Effector memory CD8-positive, alpha-beta T cell (primary cell): ENCODE measurements around the gene KRT4.
"Not testable (repeated sequence)": the region's sequence is repeated elsewhere in the genome, so short reads cannot be mapped to it uniquely, and the experiment has no call there.

Source experiments
- ATAC-seq: fragments of 150-1000 bp; cut with Tn5 transposase; replicated peaks from 2 replicates; pipeline ENCODE4 v1.10.0; 2021; ENCODE audit warnings: mild to moderate bottlenecking, moderate library complexity
- DNase-seq, 3 experiments: peaks; one replicate each; pipeline ENCODE4 v3.0.0; 2021
- H3K27ac Mint-ChIP-seq, 2 donors: one replicate each; pipeline ENCODE4 v1.8.0; 2022; ENCODE audit warnings: mild to moderate bottlenecking in 2 of 2, mixed read lengths in 2 of 2, moderate library complexity in 2 of 2
- H3K27me3 Mint-ChIP-seq, 2 donors: one replicate each; pipeline ENCODE4 v1.8.0; 2022; ENCODE audit warnings: mixed read lengths in 2 of 2
- H3K36me3 Mint-ChIP-seq: one replicate; pipeline ENCODE4 v1.8.0; 2022; ENCODE audit warnings: mild to moderate bottlenecking, moderate library complexity, mixed read lengths; ENCODE audit not compliant: insufficient read depth
- H3K4me1 Mint-ChIP-seq, 2 donors: one replicate each; pipeline ENCODE4 v1.8.0; 2022; ENCODE audit warnings: low read depth in 2 of 2, mixed read lengths in 2 of 2
- H3K4me3 Mint-ChIP-seq, 2 donors: one replicate each; pipeline ENCODE4 v1.8.0; 2022; ENCODE audit warnings: mild to moderate bottlenecking in 2 of 2, mixed read lengths in 2 of 2, moderate library complexity in 2 of 2
- H3K9me3 Mint-ChIP-seq, 2 donors: one replicate each; pipeline ENCODE4 v1.8.0; 2022; ENCODE audit warnings: mixed read lengths in 2 of 2

The KRT4 gene

DNA sequence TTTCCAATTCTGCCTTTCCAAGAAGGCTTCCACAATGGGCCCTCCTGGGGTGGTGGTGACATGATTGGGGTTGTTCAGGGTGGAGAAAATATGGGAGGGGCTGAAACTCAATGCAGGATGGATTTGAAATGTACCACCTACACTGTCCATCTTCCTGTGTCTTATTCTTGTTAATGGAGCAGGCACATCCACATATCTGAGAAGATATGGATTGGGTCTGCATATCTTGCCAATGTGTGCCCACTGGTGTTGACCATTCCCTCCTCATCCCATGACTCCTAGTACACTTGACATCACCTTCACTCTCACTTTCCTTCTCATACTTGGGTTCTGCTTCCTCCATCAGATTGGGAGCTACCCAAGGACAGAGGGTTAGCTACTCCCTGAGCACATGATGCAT lies 44.0 kb downstream of the KRT4 start:
- DNase-seq (no peak), ATAC-seq (no peak)
- H3K27ac Mint-ChIP-seq, result no peak overlapping the region
- no peaks in the 10 kb centered on the region for H3K4me1 Mint-ChIP-seq
- H3K36me3 Mint-ChIP-seq, result no peaks in the 10 kb centered on the region
- H3K27me3 Mint-ChIP-seq, result peaks cover 15 to 76% of the 10 kb centered on the region in 2 donors
- H3K4me3 Mint-ChIP-seq, result no peak overlapping the region
- peaks cover 0 to 5% of the 10 kb centered on the region in 2 donors for H3K9me3 Mint-ChIP-seq

DNA sequence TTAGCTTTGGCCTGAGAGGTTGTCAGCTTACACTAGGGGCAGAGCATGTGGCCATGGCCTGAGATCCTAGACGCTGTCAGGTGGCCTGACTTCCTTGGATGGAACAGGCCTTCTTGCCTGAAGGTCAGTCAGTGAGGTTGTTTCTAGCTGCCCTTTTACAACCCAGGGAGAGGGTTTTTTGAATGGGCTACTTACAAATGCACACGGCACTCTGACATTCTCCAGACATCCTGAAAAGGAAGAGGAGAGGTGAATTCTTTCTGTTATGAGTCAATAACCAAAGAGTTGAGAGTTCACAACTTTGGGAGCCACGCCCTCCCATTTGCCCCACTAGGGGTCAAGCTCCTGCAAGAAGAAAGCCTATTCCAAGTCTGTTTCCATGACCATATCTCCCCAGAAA lies 44.6 kb downstream of the KRT4 start:
- DNase-seq (no peak), ATAC-seq (no peak)
- Mint-ChIP-seq H3K9me3 (peaks cover 0 to 5% of the 10 kb centered on the region in 2 donors), H3K4me3 (no peak overlapping the region), H3K36me3 (no peaks in the 10 kb centered on the region), H3K27ac (no peak overlapping the region), H3K4me1 (no peaks in the 10 kb centered on the region), H3K27me3 (peaks cover 15 to 75% of the 10 kb centered on the region in 2 donors)

DNA sequence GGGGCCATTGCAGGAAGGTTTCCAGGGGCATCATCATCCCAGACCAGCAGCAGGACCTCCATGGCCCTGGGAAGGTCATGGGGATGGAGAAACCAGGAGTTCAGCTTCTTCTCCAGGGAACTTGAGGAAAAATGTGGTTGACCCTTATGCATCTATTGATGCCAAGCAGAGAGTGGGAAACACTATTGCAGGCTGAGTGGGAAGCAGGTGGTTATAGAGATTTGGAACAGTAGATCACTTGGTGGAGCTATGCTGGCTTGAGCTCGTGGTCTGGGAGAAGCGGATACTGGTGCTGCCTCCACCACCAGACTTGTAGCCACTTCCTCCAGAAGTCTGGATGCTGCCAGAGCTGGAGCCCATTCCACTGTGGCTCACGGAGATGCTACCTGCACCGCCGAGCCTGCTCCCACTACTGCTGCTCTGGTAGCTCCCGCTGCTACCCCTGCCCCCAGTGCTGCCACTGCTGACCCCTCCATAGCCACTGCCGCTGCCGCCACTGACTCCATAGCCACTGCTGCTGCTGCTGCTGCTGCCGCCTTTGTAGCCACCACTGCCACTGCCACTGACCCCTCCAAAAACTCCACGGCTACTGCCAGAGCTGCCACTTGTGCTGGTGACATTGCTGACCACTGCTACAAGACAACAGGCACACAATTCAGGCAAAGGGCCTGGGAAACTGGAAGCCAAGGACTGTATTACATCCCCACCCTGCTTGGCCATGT lies 45.3 kb downstream of the KRT4 start:
- DNase-seq (no peak), ATAC-seq (no peak)
- Mint-ChIP-seq H3K4me1 (no peaks in the 10 kb centered on the region), H3K9me3 (peaks cover 0 to 5% of the 10 kb centered on the region in 2 donors), H3K27me3 (peaks cover 15 to 75% of the 10 kb centered on the region in 2 donors), H3K4me3 (no peak overlapping the region), H3K27ac (no peak overlapping the region), H3K36me3 (no peaks in the 10 kb centered on the region)

DNA sequence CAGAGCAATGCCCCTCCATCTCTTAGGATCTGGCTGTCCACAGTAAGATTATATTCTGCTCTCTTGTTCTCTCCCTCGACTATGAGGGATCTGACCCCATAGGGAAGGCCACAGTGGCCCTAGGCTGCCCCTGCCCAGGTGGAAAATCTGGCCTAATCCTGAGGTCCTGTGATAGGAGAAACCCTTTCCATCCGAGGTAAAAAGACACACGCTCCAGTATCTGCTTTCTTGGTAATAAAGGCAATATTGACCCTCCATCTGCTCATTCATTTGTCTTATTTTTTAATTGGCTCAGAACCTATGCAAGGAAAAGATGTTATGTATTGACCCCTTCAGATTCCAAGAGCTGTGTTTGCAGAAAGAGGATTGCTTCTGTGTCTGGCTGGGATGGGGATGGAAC lies 46.5 kb downstream of the KRT4 start:
- Mint-ChIP-seq H3K4me1 (no peaks in the 10 kb centered on the region), H3K27me3 (peaks cover 15 to 64% of the 10 kb centered on the region in 2 donors)
- no peak for ATAC-seq

DNA sequence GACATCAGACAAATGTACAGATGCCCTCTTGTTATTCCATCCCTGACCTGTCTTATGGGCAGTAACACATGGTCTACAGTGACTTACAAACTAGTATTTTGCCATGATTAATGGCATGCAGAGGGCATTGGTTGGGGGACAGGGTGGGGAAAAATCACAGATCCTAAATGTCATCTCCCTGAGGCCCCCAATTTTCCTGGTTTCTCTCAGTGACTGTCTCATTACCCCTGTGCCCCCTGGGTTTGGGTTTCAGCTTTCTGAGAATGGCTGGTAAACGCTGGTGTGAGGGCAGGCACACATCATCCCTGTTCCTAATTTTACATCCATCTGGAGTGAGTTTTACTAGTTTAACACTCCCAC lies 46.9 kb downstream of the KRT4 start:
- Mint-ChIP-seq H3K4me1 (no peaks in the 10 kb centered on the region), H3K27ac (no peak overlapping the region), H3K36me3 (no peaks in the 10 kb centered on the region), H3K27me3 (peaks cover 15 to 60% of the 10 kb centered on the region in 2 donors), H3K9me3 (peaks cover 0 to 5% of the 10 kb centered on the region in 2 donors), H3K4me3 (no peak overlapping the region)
- no peak for DNase-seq
- ATAC-seq, result no peak

More for the DNA sequence above, 46.5 kb downstream of the KRT4 start:
- DNase-seq, result no peak
- Mint-ChIP-seq H3K4me3 (no peak overlapping the region), H3K36me3 (no peaks in the 10 kb centered on the region), H3K9me3 (peaks cover 0 to 5% of the 10 kb centered on the region in 2 donors), H3K27ac (no peak overlapping the region)

DNA sequence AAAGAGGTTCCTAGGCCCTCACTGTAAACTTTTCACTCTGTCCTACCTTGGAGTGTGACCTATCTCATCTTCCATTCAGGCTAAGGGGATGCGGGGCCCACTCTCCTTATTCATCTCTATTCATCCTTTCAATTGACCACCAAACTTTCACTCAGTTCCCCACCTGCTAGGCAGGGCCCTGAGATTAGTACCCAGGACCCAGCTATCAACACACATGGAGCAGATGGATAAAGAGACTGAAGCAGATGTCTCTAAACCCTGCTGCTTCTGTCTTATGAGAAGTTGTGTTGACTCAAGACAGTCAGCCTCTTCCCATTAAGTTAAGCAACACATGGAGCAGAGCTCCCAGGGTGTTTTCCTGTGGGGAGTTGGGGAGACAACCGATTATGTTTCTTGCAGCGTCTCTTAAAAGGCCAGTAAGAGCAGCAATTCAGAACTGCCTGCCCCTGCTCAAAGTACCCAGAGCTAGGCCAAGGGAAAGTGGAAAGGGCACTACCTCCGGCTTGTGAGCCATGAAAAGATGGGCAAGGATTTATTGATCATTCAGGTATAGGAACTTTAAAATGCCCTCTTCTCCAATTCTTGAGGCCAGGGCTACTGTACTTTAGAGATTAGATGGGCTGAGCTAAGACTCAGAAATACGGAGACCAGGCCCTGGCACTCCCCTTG lies 47.4 kb downstream of the KRT4 start:
- no peak for ATAC-seq
- H3K4me3 Mint-ChIP-seq, result no peak overlapping the region

DNA sequence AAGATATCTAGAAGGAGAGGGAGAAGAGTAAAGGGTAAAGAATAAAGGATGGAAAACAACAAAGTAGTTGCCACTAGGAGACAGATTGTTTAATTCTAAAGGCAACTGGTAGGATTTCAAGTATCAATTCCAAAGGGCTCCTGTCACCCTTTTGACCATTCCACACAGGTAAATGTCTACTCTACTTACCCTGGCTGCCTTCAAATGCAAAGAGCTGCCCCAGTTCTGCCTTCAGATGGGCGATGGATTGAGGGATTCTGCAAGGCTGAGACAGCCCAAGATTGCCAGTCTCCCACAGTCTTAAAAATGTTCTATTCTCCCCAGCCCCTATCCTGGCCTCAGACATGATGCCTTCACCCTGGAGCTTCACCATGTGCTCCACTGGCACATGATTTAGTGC lies 48.2 kb downstream of the KRT4 start:
- Mint-ChIP-seq H3K9me3 (peaks cover 0 to 4% of the 10 kb centered on the region in 2 donors), H3K4me1 (no peaks in the 10 kb centered on the region), H3K27me3 (peaks cover 6 to 47% of the 10 kb centered on the region in 2 donors), H3K4me3 (no peak overlapping the region), H3K36me3 (no peaks in the 10 kb centered on the region), H3K27ac (no peak overlapping the region)
- ATAC-seq (no peak), DNase-seq (no peak)

More for the DNA sequence above, 47.4 kb downstream of the KRT4 start:
- Mint-ChIP-seq H3K9me3 (peaks cover 0 to 5% of the 10 kb centered on the region in 2 donors), H3K36me3 (no peaks in the 10 kb centered on the region), H3K27me3 (peaks cover 14 to 55% of the 10 kb centered on the region in 2 donors), H3K4me1 (no peaks in the 10 kb centered on the region), H3K27ac (no peak overlapping the region)
- DNase-seq, result no peak

DNA sequence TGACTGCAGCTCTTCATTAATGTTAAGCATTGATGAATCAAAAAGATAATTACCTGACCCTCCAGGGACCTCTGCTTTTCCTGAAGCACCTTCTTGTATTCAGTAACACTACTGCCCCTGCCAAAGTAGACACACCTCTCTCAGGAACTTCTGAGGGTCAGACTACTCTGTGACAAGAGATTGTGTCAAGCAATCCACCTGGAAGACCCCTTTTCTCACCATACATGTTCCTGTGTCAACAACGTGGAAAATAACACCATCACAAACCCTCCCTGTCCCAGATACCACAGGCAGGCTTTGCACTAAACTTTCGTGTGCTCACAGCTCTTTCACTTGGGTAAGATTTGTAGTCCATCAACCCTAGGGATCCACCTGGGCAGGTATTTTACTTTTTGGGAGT lies 49.9 kb downstream of the KRT4 start:
- peaks cover 6 to 30% of the 10 kb centered on the region in 2 donors for H3K27me3 Mint-ChIP-seq
- H3K36me3 Mint-ChIP-seq, result no peaks in the 10 kb centered on the region
- no peak overlapping the region for H3K4me3 Mint-ChIP-seq
- DNase-seq, result no peak
- H3K4me1 Mint-ChIP-seq, result no peaks in the 10 kb centered on the region
- H3K9me3 Mint-ChIP-seq, result peaks cover 0 to 13% of the 10 kb centered on the region in 2 donors
- ATAC-seq, result no peak
- H3K27ac Mint-ChIP-seq, result no peak overlapping the region

DNA sequence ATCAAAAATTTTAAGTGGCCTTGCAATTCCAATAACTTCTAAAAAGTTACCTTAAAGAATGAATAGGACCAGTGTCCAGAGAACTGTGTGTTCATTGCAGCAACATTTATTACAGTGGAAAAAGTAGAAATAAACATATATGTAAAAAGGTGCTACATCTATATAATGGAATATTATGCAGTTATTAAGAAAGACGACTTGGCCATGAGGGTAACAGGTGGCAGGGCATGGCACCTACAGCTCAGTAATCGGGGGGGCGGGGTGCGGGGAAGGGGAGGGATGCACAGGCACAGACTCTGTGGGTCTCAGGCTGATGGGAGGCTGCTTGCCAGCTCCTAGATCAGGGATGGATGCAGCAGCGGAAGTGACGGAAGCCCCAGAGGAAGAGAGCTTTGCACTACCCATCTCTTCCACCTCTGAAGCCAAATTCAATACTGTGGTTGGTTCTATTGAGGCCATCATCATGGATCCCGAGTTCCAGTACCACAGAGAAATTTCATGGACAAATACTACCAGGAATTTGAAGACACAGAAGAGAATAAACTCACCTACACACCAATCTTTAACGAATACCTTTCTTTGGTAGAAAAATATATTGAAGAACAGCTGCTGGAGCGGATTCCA lies 50.8 kb downstream of the KRT4 start:
- H3K27ac Mint-ChIP-seq, result no peak overlapping the region
- H3K27me3 Mint-ChIP-seq, result peaks cover 6 to 22% of the 10 kb centered on the region in 2 donors
- H3K36me3 Mint-ChIP-seq, result no peaks in the 10 kb centered on the region
- no peaks in the 10 kb centered on the region for H3K4me1 Mint-ChIP-seq
- DNase-seq, result no peak
- H3K4me3 Mint-ChIP-seq, result no peak overlapping the region
- H3K9me3 Mint-ChIP-seq, result peaks cover 0 to 13% of the 10 kb centered on the region in 2 donors
- ATAC-seq, result no peak

DNA sequence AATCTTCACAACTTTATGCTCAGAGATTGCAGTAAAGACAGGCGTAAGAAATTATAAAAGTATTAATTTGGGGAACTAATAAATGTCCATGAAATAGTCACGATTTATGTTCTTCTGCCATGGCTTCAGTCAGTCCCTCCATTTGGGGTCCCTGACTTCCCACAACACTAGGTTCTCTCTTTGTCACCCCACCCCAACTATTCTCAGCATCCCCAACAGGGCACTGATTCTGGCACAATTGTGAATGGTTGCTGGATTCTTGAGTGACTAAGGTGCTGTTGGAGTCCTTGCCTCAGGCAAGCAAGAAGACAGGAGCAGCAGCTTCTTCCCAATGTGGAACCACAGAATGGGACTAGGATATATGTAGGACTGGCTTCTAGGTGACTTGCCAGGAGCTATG lies 52.1 kb downstream of the KRT4 start:
- ATAC-seq, result no peak
- Mint-ChIP-seq H3K4me1 (no peaks in the 10 kb centered on the region), H3K27me3 (peaks cover 6 to 9% of the 10 kb centered on the region in 2 donors), H3K9me3 (peaks cover 0 to 13% of the 10 kb centered on the region in 2 donors), H3K36me3 (no peaks in the 10 kb centered on the region), H3K4me3 (no peak overlapping the region), H3K27ac (no peak overlapping the region)
- no peak for DNase-seq

DNA sequence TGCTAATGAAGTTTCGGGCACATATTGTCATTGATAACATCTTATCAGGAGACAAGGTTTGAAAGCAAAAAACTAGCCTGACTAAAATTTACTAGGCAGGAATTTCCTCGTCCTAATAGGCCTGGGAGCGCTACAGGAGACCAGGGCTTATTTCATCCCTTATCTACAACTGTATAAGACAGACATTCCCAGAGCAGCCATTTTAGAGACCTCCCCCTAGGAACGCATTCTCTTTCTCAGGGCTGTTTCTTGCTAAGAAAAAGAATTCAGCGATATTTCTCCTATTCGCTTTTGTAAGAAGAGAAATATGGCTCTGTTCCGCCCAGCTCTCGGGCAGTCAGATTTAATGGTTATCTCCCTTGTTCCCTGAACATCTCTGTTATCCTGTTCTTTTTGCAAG lies 52.7 kb downstream of the KRT4 start:
- not testable (repeated sequence) for ATAC-seq, H3K27ac Mint-ChIP-seq, H3K4me1 Mint-ChIP-seq, DNase-seq, H3K36me3 Mint-ChIP-seq, H3K4me3 Mint-ChIP-seq, H3K27me3 Mint-ChIP-seq
- peaks cover 0 to 13% of the 10 kb centered on the region in 2 donors for H3K9me3 Mint-ChIP-seq

DNA sequence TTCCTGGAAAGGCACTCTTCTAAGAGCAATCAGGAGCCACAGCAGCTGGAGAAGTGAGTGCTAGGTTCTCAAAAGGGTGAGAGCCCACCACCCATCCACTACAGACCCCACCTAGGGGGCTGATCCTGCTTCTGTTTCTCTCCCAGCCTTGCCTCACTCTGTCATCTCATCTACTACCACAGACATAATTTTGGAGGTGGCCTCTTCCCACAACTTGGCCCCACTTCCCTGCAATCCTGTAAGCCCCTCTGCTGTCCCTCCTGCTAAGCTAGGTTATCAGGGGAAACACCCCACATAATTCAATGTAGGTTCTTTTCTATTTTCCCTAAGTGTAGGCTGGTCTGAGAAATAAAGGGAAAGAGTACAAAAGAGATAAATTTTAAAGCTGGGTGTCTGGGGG lies 53.3 kb downstream of the KRT4 start:
- Mint-ChIP-seq H3K36me3 (no peaks in the 10 kb centered on the region), H3K4me1 (no peaks in the 10 kb centered on the region), H3K27me3 (peaks cover 0 to 1% of the 10 kb centered on the region in 2 donors), H3K27ac (no peak overlapping the region), H3K4me3 (no peak overlapping the region), H3K9me3 (peaks cover 0 to 13% of the 10 kb centered on the region in 2 donors)
- DNase-seq (no peak), ATAC-seq (no peak)

DNA sequence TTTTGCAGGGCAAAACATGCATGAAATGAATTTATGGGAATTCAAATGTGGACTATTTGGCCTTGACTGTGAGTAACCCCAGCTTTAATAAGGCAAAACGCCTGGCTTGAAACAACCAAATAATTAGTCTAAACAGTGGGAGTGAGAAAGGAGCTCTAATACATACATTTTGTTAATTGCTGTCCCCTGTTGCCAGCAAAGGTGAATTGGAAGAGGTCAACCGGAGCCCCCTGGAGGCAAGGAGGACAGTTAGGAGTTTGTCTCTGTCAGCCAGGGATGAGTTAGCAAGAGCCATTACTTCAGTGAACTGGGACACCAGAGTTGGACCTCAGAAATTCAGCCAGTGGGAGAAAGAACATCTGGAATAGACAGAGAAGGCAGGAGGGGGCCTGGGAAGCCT lies 54.2 kb downstream of the KRT4 start:
- Mint-ChIP-seq H3K36me3 (no peaks in the 10 kb centered on the region), H3K4me1 (no peaks in the 10 kb centered on the region), H3K4me3 (no peak overlapping the region), H3K27ac (no peak overlapping the region), H3K27me3 (peaks cover 0 to 9% of the 10 kb centered on the region in 2 donors), H3K9me3 (peaks cover 0 to 13% of the 10 kb centered on the region in 2 donors)
- DNase-seq (no peak), ATAC-seq (no peak)

DNA sequence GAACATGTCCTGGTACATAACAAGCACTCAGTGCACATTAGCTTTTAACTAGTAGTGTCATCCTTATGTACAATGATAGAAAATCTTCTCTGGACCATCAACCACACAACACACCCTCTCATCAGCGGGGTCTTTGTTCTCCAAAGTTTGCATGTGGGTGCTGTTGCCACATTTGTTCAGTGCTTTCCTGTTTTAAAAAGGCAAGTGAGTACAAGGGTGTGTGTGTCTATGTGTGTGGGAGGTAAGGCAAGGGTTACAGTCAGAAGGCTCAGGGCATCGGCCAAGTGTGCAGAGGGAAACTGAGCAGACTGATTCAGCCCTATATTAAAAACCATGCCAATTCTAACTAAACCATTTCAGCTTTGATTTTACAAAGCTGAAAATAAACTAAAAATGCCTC lies 54.7 kb downstream of the KRT4 start:
- H3K9me3 Mint-ChIP-seq, result peaks cover 0 to 13% of the 10 kb centered on the region in 2 donors

More for the DNA sequence above, 54.7 kb downstream of the KRT4 start:
- H3K36me3 Mint-ChIP-seq, result no peaks in the 10 kb centered on the region
- no peaks in the 10 kb centered on the region for H3K4me1 Mint-ChIP-seq
- no peak overlapping the region for H3K27ac Mint-ChIP-seq
- ATAC-seq (no peak), DNase-seq (no peak)
- H3K4me3 Mint-ChIP-seq, result no peak overlapping the region
- peaks cover 0 to 9% of the 10 kb centered on the region in 2 donors for H3K27me3 Mint-ChIP-seq
